AG09319 (cell line): ENCODE measurements around the gene SLC22A17.
A peak's percentile ranks its signal among the peaks of the same experiment; 100 is the strongest.

Experiments used
- DNase-seq: peaks from one replicate; pipeline ENCODE4 v3.0.0-alpha.2; 2010; ENCODE audit warnings: low read depth; ENCODE audit errors: extremely low read depth
- TF ChIP-seq, protein P1 (sequence below): IDR thresholded peaks from 2 replicates; pipeline ENCODE4 v1.5.1; 2011; ENCODE audit warnings: low read depth, mild to moderate bottlenecking, inconsistent platforms, low read length, moderate library complexity

SLC22A17 gene

DNA sequence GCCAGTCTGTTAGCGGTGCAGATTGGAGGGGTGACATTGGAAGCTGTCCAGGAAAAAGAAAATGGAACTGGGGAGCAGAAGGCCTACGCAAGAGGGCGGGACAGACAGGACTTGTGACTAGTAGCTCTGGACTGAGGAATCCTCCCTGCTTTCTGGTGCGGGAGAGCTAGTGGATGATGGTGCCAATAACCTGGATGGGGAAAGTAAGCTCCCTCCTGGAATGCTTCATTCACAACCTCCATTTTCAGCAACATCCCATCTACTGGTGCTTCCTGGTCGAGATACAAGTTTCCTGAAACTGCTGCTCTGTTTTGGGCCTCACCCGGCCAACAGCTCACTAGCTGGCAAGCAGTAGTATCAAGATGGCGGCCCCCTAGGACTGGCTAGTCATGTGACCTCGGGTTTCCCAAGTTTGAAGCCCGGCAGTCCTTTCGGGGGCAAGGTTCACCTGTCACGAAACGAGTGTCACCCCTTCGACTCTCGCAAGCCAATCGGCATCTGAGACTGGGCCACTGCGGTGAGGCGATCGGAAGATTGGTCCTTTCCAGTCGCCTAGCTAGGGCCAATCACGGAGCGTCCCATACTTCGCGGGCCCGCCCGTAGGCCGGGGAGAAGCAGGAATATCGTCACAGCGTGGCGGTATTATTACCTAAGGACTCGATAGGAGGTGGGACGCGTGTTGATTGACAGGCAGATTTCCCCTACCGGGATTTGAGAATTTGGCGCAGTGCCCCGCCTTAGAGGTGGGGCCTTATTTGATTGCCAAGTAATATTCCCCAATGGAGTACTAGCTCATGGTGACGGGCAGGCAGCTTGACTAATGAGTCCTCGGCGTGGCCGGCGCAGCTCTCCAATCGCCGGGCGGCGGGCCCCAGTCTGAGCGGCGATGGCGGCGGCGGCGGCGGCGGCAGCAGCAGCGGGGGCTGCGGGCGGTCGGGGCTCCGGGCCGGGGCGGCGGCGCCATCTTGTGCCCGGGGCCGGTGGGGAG lies 31.8 kb downstream of the SLC22A17 start, which contains the start of gene PABPN1:
Gene PABPN1 (plus strand): TSS at position 874 of the 988 bp plus-strand sequence. CDS start 13 bp downstream, at position 887.
- TF ChIP-seq, protein P1, sequence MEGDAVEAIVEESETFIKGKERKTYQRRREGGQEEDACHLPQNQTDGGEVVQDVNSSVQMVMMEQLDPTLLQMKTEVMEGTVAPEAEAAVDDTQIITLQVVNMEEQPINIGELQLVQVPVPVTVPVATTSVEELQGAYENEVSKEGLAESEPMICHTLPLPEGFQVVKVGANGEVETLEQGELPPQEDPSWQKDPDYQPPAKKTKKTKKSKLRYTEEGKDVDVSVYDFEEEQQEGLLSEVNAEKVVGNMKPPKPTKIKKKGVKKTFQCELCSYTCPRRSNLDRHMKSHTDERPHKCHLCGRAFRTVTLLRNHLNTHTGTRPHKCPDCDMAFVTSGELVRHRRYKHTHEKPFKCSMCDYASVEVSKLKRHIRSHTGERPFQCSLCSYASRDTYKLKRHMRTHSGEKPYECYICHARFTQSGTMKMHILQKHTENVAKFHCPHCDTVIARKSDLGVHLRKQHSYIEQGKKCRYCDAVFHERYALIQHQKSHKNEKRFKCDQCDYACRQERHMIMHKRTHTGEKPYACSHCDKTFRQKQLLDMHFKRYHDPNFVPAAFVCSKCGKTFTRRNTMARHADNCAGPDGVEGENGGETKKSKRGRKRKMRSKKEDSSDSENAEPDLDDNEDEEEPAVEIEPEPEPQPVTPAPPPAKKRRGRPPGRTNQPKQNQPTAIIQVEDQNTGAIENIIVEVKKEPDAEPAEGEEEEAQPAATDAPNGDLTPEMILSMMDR: no peak
- peak; percentile 100 for DNase-seq

DNA sequence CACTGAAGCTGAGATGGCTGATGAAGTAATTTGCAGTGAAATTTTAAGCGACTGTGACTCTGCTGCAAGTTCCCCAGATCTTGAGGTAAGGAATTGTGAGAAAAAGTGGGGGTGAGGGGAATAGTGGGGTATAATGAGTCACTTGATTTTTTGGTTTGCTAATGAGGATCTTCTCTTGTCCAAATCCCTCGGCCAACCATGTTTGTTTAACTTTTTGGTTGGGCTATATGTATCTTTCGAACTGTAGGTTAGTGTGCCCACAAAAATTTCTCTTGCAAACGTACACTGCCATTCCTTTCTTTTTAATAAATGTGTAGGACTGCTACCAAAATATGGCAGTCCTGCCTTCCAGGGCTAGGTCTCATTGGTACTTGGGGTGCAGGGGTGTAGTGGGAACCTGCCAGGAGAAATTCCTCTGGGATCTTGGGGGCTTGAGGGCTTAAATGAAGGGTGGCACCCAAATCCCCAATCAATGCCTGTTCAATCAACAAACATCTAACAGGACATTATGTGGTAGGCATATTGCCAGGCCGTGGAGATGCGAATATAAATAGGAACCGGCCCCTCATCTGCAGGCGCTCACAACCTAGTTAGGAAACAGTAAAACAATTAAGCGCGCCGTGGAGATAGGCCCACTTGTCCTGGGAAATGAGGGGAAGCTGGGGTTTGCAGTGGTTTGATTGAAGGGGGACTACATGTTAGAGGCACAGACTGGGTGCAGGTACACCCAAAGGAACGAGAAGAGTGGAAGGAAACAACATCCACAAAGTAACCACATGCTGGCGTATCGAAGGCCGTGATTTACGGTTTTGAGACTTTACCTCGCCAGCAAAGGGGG lies 32.7 kb downstream of the SLC22A17 start:
- TF ChIP-seq, protein P1: no peak
- DNase-seq: no peak

DNA sequence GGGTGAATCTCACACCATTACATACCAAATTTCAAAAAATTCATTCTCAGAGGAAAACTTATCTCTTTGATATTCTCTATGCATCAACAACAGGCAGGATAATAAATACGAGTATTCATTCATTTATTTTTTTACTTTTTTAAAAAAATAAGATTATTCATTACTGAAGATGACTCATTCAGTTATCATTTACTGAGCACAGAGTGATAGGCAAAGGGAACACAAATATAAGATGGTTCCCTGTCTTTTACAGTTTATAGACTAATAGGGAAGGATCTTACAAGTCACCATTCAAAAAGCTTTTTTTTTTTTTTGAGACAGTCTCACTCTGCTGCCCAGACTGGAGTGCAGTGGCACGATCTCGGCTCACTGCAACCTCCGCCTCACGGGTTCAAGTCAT lies 36.4 kb downstream of the SLC22A17 start:
- TF ChIP-seq, protein P1: no peak
- DNase-seq: no peak

DNA sequence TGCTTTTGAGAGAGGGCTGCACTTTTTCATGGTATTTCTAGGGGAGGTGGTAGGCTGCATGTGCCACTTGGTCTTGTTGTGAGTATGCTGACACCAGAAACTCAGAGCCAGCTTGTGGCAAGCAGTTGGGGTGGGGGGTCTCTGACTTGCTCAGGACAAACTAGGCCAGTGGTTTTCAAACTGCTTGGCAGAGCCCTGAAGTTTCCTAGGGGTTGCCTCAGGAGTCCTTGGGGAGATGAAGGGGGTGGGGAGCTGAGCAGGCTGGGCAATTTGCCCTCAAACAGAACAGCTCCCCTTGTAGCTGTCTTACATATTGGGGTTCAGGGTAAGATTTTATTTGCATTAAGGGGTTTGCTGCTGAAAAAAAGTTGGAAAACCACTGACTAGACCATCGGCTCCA lies 42.1 kb downstream of the SLC22A17 start:
- TF ChIP-seq, protein P1: no peak

DNA sequence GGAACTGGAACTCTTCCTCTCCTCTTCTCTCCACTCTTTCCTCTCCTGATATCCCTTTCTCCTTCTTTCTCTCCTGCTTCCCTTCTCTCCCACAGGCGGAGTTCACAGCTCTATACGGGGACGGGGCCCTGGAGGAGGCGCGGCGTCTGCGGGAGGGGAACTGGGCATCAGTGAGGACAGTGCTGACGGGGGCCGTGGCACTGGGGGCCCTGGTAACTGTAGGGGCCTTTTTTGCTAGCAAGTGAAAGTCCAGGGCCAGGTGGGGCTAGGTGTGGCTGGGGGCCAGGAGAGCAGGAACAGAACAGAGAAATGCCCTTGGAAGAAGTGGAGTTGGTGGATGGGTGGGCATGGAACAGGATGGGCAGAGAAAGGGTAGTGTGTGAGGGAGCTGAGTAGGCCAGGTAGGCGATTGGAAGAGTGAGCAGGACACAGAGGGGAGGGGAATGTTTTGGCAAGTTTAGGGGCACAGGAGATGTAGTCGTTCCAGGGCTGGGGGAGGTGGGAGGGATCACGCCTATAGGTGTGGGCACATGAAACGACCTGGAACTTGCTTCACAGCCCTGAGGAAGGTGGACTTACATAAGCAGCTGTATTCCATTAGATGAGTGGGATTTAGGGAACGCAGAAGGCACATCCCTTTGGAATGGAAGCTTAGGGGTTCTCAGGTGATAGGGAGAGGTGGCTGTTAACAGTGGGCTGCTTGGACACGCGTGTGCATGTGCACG lies 43.8 kb downstream of the SLC22A17 start:
- TF ChIP-seq, protein P1: no peak
- no peak for DNase-seq

More for the DNA sequence above, 42.1 kb downstream of the SLC22A17 start:
- no peak for DNase-seq

DNA sequence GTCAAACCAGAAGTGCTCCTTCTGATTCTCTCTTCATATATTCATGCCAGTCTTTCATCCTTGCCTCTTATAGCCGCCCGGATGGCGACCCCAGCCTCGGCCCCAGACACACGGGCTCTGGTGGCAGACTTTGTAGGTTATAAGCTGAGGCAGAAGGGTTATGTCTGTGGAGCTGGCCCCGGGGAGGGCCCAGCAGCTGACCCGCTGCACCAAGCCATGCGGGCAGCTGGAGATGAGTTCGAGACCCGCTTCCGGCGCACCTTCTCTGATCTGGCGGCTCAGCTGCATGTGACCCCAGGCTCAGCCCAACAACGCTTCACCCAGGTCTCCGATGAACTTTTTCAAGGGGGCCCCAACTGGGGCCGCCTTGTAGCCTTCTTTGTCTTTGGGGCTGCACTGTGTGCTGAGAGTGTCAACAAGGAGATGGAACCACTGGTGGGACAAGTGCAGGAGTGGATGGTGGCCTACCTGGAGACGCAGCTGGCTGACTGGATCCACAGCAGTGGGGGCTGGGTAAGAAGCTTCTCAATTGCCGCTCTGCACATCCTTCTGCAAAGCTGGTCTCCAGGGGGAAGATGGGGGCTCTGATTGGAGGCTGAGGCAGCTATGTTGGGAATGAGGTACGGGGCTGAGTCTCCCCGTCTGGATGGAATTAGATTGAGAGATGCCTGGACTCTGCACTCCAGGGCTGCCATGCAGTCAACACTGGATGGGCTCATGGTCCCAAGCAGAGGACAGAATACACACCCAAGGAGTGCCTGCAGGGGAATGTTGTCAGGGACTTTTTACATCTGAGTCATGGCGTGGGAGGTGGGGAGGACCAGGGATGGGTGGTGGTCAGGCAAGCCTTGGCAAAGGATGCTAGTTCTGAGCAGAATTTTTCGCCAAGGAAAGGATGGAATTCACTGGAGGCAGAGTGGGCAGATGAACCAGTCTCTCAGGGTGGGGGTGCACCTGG lies 44.7 kb downstream of the SLC22A17 start:
- no peak for DNase-seq
- TF ChIP-seq, protein P1: no peak
